ENCODE data around the gene AP5B1.

AP5B1 gene

DNA sequence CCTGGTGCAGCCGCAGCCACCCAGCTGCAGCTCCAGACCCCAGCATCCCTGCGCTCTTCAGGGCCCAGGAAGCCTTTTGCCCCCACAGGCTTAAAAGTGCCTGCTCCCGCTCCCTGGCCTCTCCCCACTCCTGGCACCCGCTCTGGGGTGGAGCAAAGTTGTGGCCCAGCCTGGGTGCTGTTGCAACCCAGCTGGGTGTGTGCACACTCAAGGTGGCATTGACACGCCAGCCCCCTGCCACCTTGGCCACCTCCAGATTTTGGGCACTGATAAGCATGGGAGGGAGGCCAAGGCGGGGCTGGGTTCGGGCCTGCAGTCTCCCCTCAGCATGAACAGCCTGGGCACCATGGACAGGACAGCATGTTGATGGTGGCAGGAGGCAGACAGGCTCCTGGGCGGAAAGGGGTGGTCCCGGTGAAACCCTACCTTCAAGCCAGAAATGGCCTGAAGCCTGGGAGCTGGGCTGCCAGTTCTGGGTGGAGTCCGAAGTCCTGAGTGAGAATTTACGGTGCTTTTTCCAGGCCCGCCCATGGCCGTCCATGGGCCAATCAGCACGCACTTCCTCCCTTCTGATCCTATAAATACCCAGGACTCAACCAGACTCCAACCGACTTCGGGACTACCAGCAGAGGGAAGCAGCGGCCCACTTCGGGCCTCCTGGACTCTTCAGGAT lies 36.6 kb downstream of the AP5B1 start:
- no peak overlapping the region for H3K27ac ChIP-seq (ENCODE audit: poor library complexity, severe bottlenecking)
- H3K9me3 ChIP-seq (ENCODE audit: severe bottlenecking), result no peaks in the 10 kb centered on the region
- TF ChIP-seq, protein P1, sequence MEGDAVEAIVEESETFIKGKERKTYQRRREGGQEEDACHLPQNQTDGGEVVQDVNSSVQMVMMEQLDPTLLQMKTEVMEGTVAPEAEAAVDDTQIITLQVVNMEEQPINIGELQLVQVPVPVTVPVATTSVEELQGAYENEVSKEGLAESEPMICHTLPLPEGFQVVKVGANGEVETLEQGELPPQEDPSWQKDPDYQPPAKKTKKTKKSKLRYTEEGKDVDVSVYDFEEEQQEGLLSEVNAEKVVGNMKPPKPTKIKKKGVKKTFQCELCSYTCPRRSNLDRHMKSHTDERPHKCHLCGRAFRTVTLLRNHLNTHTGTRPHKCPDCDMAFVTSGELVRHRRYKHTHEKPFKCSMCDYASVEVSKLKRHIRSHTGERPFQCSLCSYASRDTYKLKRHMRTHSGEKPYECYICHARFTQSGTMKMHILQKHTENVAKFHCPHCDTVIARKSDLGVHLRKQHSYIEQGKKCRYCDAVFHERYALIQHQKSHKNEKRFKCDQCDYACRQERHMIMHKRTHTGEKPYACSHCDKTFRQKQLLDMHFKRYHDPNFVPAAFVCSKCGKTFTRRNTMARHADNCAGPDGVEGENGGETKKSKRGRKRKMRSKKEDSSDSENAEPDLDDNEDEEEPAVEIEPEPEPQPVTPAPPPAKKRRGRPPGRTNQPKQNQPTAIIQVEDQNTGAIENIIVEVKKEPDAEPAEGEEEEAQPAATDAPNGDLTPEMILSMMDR (IDR thresholded peaks at IDR 0.05; ENCODE audit: poor library complexity, severe bottlenecking), result peak; percentile 18
- H3K36me3 ChIP-seq (ENCODE audit: low read depth), result no peaks in the 10 kb centered on the region
- no peak for DNase-seq (ENCODE audit: low spot score)
- ATAC-seq (ENCODE audit: low read depth), result peak; percentile 64
- no peaks in the 10 kb centered on the region for H3K4me1 ChIP-seq (ENCODE audit: insufficient read depth, poor library complexity, severe bottlenecking)
- H3K27me3 ChIP-seq (ENCODE audit: insufficient read depth, poor library complexity, severe bottlenecking), result peaks cover 6% of the 10 kb centered on the region
- no peak overlapping the region for H3K4me3 ChIP-seq (ENCODE audit: severe bottlenecking)

DNA sequence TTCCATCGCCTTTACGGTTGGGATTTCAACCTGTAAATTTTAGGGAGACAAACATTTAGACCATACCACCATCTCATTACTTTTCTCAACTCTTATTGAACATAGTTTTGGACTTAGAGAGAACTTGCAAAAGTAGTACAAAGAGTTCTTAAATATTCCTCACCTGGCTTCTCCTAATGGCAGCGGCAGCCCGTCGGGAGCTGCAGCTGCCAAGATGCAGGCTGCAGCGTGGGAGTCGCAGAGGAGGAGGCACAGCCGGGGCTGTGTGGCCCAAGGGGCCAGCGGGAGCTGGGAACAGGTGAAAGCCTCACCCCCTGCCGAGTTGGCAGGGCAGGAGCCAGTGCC lies 37.1 kb downstream of the AP5B1 start:
- TF ChIP-seq, protein P1 (IDR thresholded peaks at IDR 0.05; ENCODE audit: poor library complexity, severe bottlenecking), result no peak

DNA sequence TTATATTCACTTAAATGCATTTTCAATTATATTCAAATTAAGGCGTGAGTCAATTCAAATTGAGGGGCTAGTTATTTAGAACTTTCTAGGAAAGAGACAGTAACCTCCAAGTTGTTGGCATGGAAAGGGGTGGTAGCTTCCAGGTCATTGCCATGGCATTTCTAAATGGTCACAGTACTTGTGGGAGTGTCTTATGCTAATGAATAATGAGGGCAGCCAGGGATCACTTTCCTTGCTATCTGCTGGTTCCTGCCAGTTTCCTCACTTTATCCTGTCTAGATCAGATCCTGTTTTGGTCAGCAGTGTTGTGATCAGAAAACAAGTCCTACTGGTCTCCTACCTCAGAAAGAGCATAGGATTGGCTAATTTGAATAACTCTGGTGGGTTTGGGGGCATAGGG lies 38.4 kb downstream of the AP5B1 start:
- no peak for DNase-seq (ENCODE audit: low spot score)
- H3K36me3 ChIP-seq (ENCODE audit: low read depth), result no peaks in the 10 kb centered on the region
- ATAC-seq (ENCODE audit: low read depth), result no peak
- H3K4me1 ChIP-seq (ENCODE audit: insufficient read depth, poor library complexity, severe bottlenecking), result no peaks in the 10 kb centered on the region
- TF ChIP-seq, protein P1 (IDR thresholded peaks at IDR 0.05; ENCODE audit: poor library complexity, severe bottlenecking), result no peak
- no peak overlapping the region for H3K4me3 ChIP-seq (ENCODE audit: severe bottlenecking)
- H3K27me3 ChIP-seq (ENCODE audit: insufficient read depth, poor library complexity, severe bottlenecking), result no peaks in the 10 kb centered on the region
- no peak overlapping the region for H3K27ac ChIP-seq (ENCODE audit: poor library complexity, severe bottlenecking)
- no peaks in the 10 kb centered on the region for H3K9me3 ChIP-seq (ENCODE audit: severe bottlenecking)

More for the DNA sequence above, 37.1 kb downstream of the AP5B1 start:
- DNase-seq (ENCODE audit: low spot score) (no peak), ATAC-seq (ENCODE audit: low read depth) (no peak)
- Histone ChIP-seq H3K36me3 (ENCODE audit: low read depth) (no peaks in the 10 kb centered on the region), H3K27ac (ENCODE audit: poor library complexity, severe bottlenecking) (no peak overlapping the region), H3K4me3 (ENCODE audit: severe bottlenecking) (no peak overlapping the region), H3K9me3 (ENCODE audit: severe bottlenecking) (no peaks in the 10 kb centered on the region), H3K27me3 (ENCODE audit: insufficient read depth, poor library complexity, severe bottlenecking) (peaks cover 3% of the 10 kb centered on the region), H3K4me1 (ENCODE audit: insufficient read depth, poor library complexity, severe bottlenecking) (no peaks in the 10 kb centered on the region)

DNA sequence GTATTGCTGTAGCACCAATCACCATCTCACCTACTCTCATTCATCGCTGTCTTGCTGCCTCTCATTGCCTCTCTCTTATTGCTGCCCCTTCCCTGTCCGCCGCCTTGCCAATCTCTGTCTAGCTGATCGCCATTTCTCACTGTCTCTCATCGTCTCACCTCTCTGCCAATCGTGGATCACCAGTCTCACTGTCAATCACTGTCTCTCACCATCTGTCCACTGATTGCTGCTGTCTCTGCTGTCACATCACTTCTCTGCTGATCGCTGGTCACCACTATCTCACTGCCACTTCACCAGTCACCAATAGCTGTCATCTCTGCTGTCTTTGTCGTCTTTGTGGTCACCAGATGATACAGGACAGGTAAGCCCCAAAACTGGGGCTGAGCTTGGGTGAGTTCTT lies 39.6 kb downstream of the AP5B1 start:
- TF ChIP-seq, protein P1 (IDR thresholded peaks at IDR 0.05; ENCODE audit: poor library complexity, severe bottlenecking), result no peak
- DNase-seq (ENCODE audit: low spot score), result no peak
- Histone ChIP-seq H3K27me3 (ENCODE audit: insufficient read depth, poor library complexity, severe bottlenecking) (no peaks in the 10 kb centered on the region), H3K9me3 (ENCODE audit: severe bottlenecking) (no peaks in the 10 kb centered on the region), H3K27ac (ENCODE audit: poor library complexity, severe bottlenecking) (no peak overlapping the region), H3K4me3 (ENCODE audit: severe bottlenecking) (no peak overlapping the region), H3K36me3 (ENCODE audit: low read depth) (no peaks in the 10 kb centered on the region), H3K4me1 (ENCODE audit: insufficient read depth, poor library complexity, severe bottlenecking) (no peaks in the 10 kb centered on the region)
- no peak for ATAC-seq (ENCODE audit: low read depth)

DNA sequence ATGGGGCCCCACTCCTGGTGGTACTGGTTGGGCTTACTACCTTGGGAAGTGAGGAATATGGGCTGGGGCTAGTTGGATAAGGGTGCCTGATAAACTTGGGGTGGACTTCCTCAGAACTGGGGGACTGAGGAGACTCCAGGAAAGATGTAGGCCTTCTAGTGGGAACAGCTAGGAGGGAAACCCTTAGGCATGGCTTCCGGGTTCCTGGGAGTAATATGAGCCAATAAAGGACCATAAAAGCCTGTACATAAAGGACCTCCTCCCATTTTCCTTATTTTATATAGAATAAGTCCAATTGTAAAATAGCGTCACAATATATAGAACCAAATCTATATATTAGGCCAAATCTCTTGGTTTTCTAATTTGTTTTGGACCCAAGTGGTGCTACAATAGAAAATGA lies 41.8 kb downstream of the AP5B1 start:
- no peak overlapping the region for H3K4me3 ChIP-seq (ENCODE audit: severe bottlenecking)
- H3K36me3 ChIP-seq (ENCODE audit: low read depth), result no peaks in the 10 kb centered on the region
- no peaks in the 10 kb centered on the region for H3K9me3 ChIP-seq (ENCODE audit: severe bottlenecking)
- DNase-seq (ENCODE audit: low spot score) (no peak), ATAC-seq (ENCODE audit: low read depth) (no peak)
- no peaks in the 10 kb centered on the region for H3K27me3 ChIP-seq (ENCODE audit: insufficient read depth, poor library complexity, severe bottlenecking)
- TF ChIP-seq, protein P1 (IDR thresholded peaks at IDR 0.05; ENCODE audit: poor library complexity, severe bottlenecking), result no peak
- H3K4me1 ChIP-seq (ENCODE audit: insufficient read depth, poor library complexity, severe bottlenecking), result no peaks in the 10 kb centered on the region
- no peak overlapping the region for H3K27ac ChIP-seq (ENCODE audit: poor library complexity, severe bottlenecking)

Data from RWPE2 (cell line).